ENCODE data around the gene CDK2. TPM values are rescaled to one million over a fixed set of nuclear protein-coding genes. Genes with fewer than 3 reads are reported as not detected.

The CDK2 gene
- total and polyA plus RNA-seq, 9 of the 15 experiments (the other 6 are each of a cell fraction or from before 2014, with no cell fraction given) = 17.4 to 213 (median 109) TPM

GRCh38 chr12:56011509-56012090, 45.0 kb downstream of the CDK2 start:
- WGBS (ENCODE audit: insufficient coverage, low coverage, missing lambda C conversion rate) = 75% methylated on average over 2 of the region's 2 CpGs
- Histone ChIP-seq H3K36me3 (ENCODE audit: control insufficient read depth, insufficient read depth, low read length) (no peaks in the 10 kb centered on the region), H3K9me1 (ENCODE audit: control insufficient read depth, insufficient read depth, low read length) (no peaks in the 10 kb centered on the region), H3K9me3 (replicated peaks; ENCODE audit: control insufficient read depth, insufficient read depth, low read depth, low read length) (no peaks in the 10 kb centered on the region), H3K4me1 (replicated peaks in 1 of 2; ENCODE audit: control insufficient read depth in 2 of 2, insufficient read depth in 2 of 2, low read length in 2 of 2) (peaks cover 7 to 32% of the 10 kb centered on the region in 2 experiments), H2AFZ (ENCODE audit: low read depth, low read length) (no peak overlapping the region), H3K9ac (ENCODE audit: insufficient read depth in 1 of 2, low read depth in 2 of 2, low read length in 2 of 2) (no peak overlapping the region), H3K79me2 (ENCODE audit: control insufficient read depth, insufficient read depth, low read length) (no peaks in the 10 kb centered on the region), H3K27me3 (ENCODE audit: control insufficient read depth in 2 of 2, insufficient read depth in 2 of 2, low read length in 2 of 2) (no peaks in the 10 kb centered on the region), H3K27ac (ENCODE audit: extremely low read depth, low read depth, low read length) (no peak overlapping the region), H3K4me2 (ENCODE audit: insufficient read depth, low read length) (no peak overlapping the region), H4K20me1 (replicated peaks; ENCODE audit: control insufficient read depth, insufficient read depth, low read length) (no peaks in the 10 kb centered on the region), H3K4me3 (no peak overlapping the region)
- POLR2A ChIA-PET = interaction anchor here (0.7 to 3.7 kb wide), 2 partner anchors 9 to 93 kb away, joined by 3 to 28 read pairs; partner anchors contain the start of genes IKZF4 and PA2G4
- CTCF ChIA-PET (ENCODE audit: low intra/inter-chr PET ratio) = no interaction called here
- ATAC-seq (no peak), DNase-seq (ENCODE audit: extremely low read depth in 1 of 4, low spot score in 3 of 4) (no peak), FAIRE-seq (no peak)
- in situ Hi-C loops (cut with MboI) (no loop called here), intact Hi-C loops (cut with micrococcal nuclease) (no loop called here)
- TF ChIP-seq, protein P1, sequence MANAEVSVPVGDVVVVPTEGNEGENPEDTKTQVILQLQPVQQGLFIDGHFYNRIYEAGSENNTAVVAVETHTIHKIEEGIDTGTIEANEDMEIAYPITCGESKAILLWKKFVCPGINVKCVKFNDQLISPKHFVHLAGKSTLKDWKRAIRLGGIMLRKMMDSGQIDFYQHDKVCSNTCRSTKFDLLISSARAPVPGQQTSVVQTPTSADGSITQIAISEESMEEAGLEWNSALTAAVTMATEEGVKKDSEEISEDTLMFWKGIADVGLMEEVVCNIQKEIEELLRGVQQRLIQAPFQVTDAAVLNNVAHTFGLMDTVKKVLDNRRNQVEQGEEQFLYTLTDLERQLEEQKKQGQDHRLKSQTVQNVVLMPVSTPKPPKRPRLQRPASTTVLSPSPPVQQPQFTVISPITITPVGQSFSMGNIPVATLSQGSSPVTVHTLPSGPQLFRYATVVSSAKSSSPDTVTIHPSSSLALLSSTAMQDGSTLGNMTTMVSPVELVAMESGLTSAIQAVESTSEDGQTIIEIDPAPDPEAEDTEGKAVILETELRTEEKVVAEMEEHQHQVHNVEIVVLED (CRISPR knock-in tag; IDR thresholded peaks at IDR 0.05) = no peak
- TF ChIP-seq TSC22D4 (tag; IDR thresholded peaks at IDR 0.05) (no peak), ZNF431 (CRISPR knock-in tag; IDR thresholded peaks at IDR 0.05) (no peak), SPI1 (IDR thresholded peaks at IDR 0.05; ENCODE audit: borderline replicate concordance, low read depth, low read length) (no peak), NKRF (IDR thresholded peaks at IDR 0.05; ENCODE audit: borderline replicate concordance) (no peak), CBX3 (IDR thresholded peaks at IDR 0.05; ENCODE audit: borderline replicate concordance in 1 of 2, low read length in 2 of 2) (no peak), ZNF444 (CRISPR knock-in tag; IDR thresholded peaks at IDR 0.05) (no peak), RBM25 (IDR thresholded peaks at IDR 0.05; ENCODE audit: low read depth, low read length, severe bottlenecking) (no peak), ZNF253 (CRISPR knock-in tag; conservative IDR thresholded peaks at IDR 0.05) (no peak), EGR1 (conservative IDR thresholded peaks at IDR 0.05) (no peak), ZNF445 (CRISPR knock-in tag; IDR thresholded peaks at IDR 0.05; ENCODE audit: low read depth) (no peak), ZNF696 (CRISPR knock-in tag; conservative IDR thresholded peaks at IDR 0.05) (no peak), MIER1 (IDR thresholded peaks at IDR 0.05; ENCODE audit: low read depth) (no peak), HSF4 (CRISPR knock-in tag; IDR thresholded peaks at IDR 0.05; ENCODE audit: borderline replicate concordance) (no peak), PHB2 (IDR thresholded peaks at IDR 0.05; ENCODE audit: low read depth) (no peak), ZNF561 (CRISPR knock-in tag; conservative IDR thresholded peaks at IDR 0.05) (no peak)
- TF ChIP-seq, protein P2, sequence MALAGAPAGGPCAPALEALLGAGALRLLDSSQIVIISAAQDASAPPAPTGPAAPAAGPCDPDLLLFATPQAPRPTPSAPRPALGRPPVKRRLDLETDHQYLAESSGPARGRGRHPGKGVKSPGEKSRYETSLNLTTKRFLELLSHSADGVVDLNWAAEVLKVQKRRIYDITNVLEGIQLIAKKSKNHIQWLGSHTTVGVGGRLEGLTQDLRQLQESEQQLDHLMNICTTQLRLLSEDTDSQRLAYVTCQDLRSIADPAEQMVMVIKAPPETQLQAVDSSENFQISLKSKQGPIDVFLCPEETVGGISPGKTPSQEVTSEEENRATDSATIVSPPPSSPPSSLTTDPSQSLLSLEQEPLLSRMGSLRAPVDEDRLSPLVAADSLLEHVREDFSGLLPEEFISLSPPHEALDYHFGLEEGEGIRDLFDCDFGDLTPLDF (CRISPR knock-in tag; IDR thresholded peaks at IDR 0.05) = no peak
- BruUV-seq (replicated peaks) = no TSS peak
